SK-N-SH treated with all-trans-retinoic acid at 6 μM for 48 hours (cell line): Measurements from ENCODE around the gene LUZP1.

Experiments
- ATAC-seq: fragments of 200-7000 bp; cut with Tn5 transposase; 3 replicates; pipeline ENCODE4 v1.9.1; 2020; ENCODE audit warnings: mild to moderate bottlenecking, moderate library complexity
- ARNTL ChIP-seq: fragments of 450-650 bp; formaldehyde crosslinking; IDR thresholded peaks from 2 replicates; pipeline ENCODE4 v1.5.0; 2020; ENCODE audit warnings: low read depth, mild to moderate bottlenecking, moderate library complexity, borderline replicate concordance
- BACH2 ChIP-seq: fragments of 250-450 bp; sonication (Bioruptor Pico); IDR thresholded peaks from 2 replicates; pipeline ENCODE4 v1.9.0; 2021; ENCODE audit warnings: mild to moderate bottlenecking, borderline replicate concordance
- CREB5 ChIP-seq: fragments of 250-450 bp; sonication (Bioruptor Pico); IDR thresholded peaks from 2 replicates; pipeline ENCODE4 v1.5.1; 2020; ENCODE audit warnings: low read depth, mild to moderate bottlenecking, moderate library complexity
- CSRNP3 ChIP-seq: fragments of 250-450 bp; sonication (Bioruptor Pico); IDR thresholded peaks from 2 replicates; pipeline ENCODE4 v1.5.1; 2021; ENCODE audit warnings: mild to moderate bottlenecking, moderate library complexity
- ESRRG ChIP-seq: fragments of 250-450 bp; sonication (Bioruptor Pico); IDR thresholded peaks from 2 replicates; pipeline ENCODE4 v1.6.1; 2021; ENCODE audit warnings: mild to moderate bottlenecking
- GLIS3 ChIP-seq: fragments of 250-450 bp; sonication (Bioruptor Pico); IDR thresholded peaks from 2 replicates; pipeline ENCODE4 v1.5.0; 2020; ENCODE audit warnings: mild to moderate bottlenecking, moderate library complexity
- ISL1 ChIP-seq: fragments of 250-450 bp; sonication (Bioruptor Pico); IDR thresholded peaks from 2 replicates; pipeline ENCODE4 v2.1.2; 2022; ENCODE audit warnings: mild to moderate bottlenecking, moderate library complexity
- OSR1 ChIP-seq: fragments of 250-450 bp; sonication (Bioruptor Pico); IDR thresholded peaks from 2 replicates; pipeline ENCODE4 v1.8.0; 2022; ENCODE audit warnings: moderate library complexity, mild to moderate bottlenecking, inconsistent platforms
- PATZ1 ChIP-seq: fragments of 250-450 bp; sonication (Bioruptor Pico); IDR thresholded peaks from 2 replicates; pipeline ENCODE4 v1.8.0; 2020; ENCODE audit warnings: mild to moderate bottlenecking, moderate library complexity, borderline replicate concordance
- POU6F1 ChIP-seq: fragments of 250-450 bp; sonication (Bioruptor Pico); IDR thresholded peaks from 2 replicates; pipeline ENCODE4 v1.8.0; 2021; ENCODE audit warnings: low read depth, mild to moderate bottlenecking, moderate library complexity, borderline replicate concordance
- PPARA ChIP-seq: fragments of 250-450 bp; sonication (Bioruptor Pico); IDR thresholded peaks from 2 replicates; pipeline ENCODE4 v1.5.0; 2020; ENCODE audit warnings: mild to moderate bottlenecking, borderline replicate concordance
- RARB ChIP-seq: fragments of 250-450 bp; sonication (Bioruptor Pico); IDR thresholded peaks from 2 replicates; pipeline ENCODE4 v1.8.0; 2021; ENCODE audit warnings: mild to moderate bottlenecking, moderate library complexity
- SNAI2 ChIP-seq: fragments of 250-450 bp; sonication (Bioruptor Pico); IDR thresholded peaks from 2 replicates; pipeline ENCODE4 v1.5.0; 2020; ENCODE audit warnings: mild to moderate bottlenecking, moderate library complexity
- TCF4 ChIP-seq: fragments of 250-450 bp; sonication (Bioruptor Pico); IDR thresholded peaks from 2 replicates; pipeline ENCODE4 v1.8.0; 2021; ENCODE audit warnings: mild to moderate bottlenecking, moderate library complexity, borderline replicate concordance
- TOX ChIP-seq: fragments of 250-450 bp; sonication (Bioruptor Pico); IDR thresholded peaks from 2 replicates; pipeline ENCODE4 v1.8.0; 2021; ENCODE audit warnings: mild to moderate bottlenecking, moderate library complexity, borderline replicate concordance
- TSHZ2 ChIP-seq: fragments of 250-450 bp; sonication (Bioruptor Pico); IDR thresholded peaks from 2 replicates; pipeline ENCODE4 v1.5.0; 2020; ENCODE audit warnings: mild to moderate bottlenecking, moderate library complexity
- ZC3H10 ChIP-seq: fragments of 250-450 bp; sonication (Bioruptor Pico); IDR thresholded peaks from 2 replicates; pipeline ENCODE4 v1.5.1; 2021; ENCODE audit warnings: mild to moderate bottlenecking, moderate library complexity
- ZFP3 ChIP-seq: fragments of 250-450 bp; sonication (Bioruptor Pico); IDR thresholded peaks from 2 replicates; pipeline ENCODE4 v1.5.0; 2020; ENCODE audit warnings: mild to moderate bottlenecking, moderate library complexity
- ZFP30 ChIP-seq: fragments of 450-650 bp; formaldehyde crosslinking; IDR thresholded peaks from 2 replicates; pipeline ENCODE4 v1.5.0; 2022; ENCODE audit warnings: mild to moderate bottlenecking, moderate library complexity
- ZNF565 ChIP-seq: fragments of 450-650 bp; formaldehyde crosslinking; conservative IDR thresholded peaks from 2 replicates; pipeline ENCODE4 v1.5.0; 2020; ENCODE audit warnings: low read depth, mild to moderate bottlenecking, moderate library complexity
- ZNF70 ChIP-seq: fragments of 450-650 bp; formaldehyde crosslinking; IDR thresholded peaks from 2 replicates; pipeline ENCODE4 v1.5.0; 2020; ENCODE audit warnings: mild to moderate bottlenecking, moderate library complexity
- ZNF8 ChIP-seq: fragments of 450-650 bp; formaldehyde crosslinking; IDR thresholded peaks from 2 replicates; pipeline ENCODE4 v1.5.0; 2020; ENCODE audit warnings: mild to moderate bottlenecking, moderate library complexity

Gene LUZP1

GRCh38 chr1:23069149-23069548 is 99.5 kb downstream of the LUZP1 start (continued):
- TF ChIP-seq ZFP30 (CRISPR knock-in tag), result no peak

- TF ChIP-seq ZNF8, result no peak
- no peak for TF ChIP-seq OSR1 (CRISPR knock-in tag)
- no peak for TF ChIP-seq ZNF565 (CRISPR knock-in tag)
- TF ChIP-seq CREB5 (CRISPR knock-in tag), result no peak
- no peak for TF ChIP-seq TCF4 (CRISPR knock-in tag)
- TF ChIP-seq ZFP30 (CRISPR knock-in tag), result no peak
- no peak for TF ChIP-seq ZFP3 (CRISPR knock-in tag)
- TF ChIP-seq ZNF70 (CRISPR knock-in tag), result no peak
- TF ChIP-seq TSHZ2 (CRISPR knock-in tag), result no peak
- no peak for TF ChIP-seq ISL1
- no peak for TF ChIP-seq POU6F1 (CRISPR knock-in tag)
- no peak for TF ChIP-seq ARNTL (CRISPR knock-in tag)
- TF ChIP-seq BACH2 (CRISPR knock-in tag), result no peak
- no peak for TF ChIP-seq TOX (CRISPR knock-in tag)
- no peak for TF ChIP-seq PATZ1 (CRISPR knock-in tag)
- TF ChIP-seq RARB (CRISPR knock-in tag), result no peak
- ATAC-seq, result no peak
Observed at GRCh38 chr1:23066075-23066474, 102.6 kb downstream of the LUZP1 start.

- TF ChIP-seq OSR1 (CRISPR knock-in tag) (no peak), ZNF70 (CRISPR knock-in tag) (no peak), TOX (CRISPR knock-in tag) (no peak), CSRNP3 (CRISPR knock-in tag) (no peak), SNAI2 (CRISPR knock-in tag) (no peak), RARB (CRISPR knock-in tag) (no peak), TSHZ2 (CRISPR knock-in tag) (no peak), PPARA (no peak), ISL1 (no peak), ZC3H10 (CRISPR knock-in tag) (no peak), ZFP3 (CRISPR knock-in tag) (no peak), TCF4 (CRISPR knock-in tag) (no peak; the same call in 1 of the 2 replicates), ZNF565 (CRISPR knock-in tag) (no peak), GLIS3 (CRISPR knock-in tag) (no peak), ESRRG (CRISPR knock-in tag) (no peak), ARNTL (CRISPR knock-in tag) (no peak), BACH2 (CRISPR knock-in tag) (no peak), ZNF8 (no peak)
Observed at GRCh38 chr1:23065385-23065784, 103.3 kb downstream of the LUZP1 start.

More at GRCh38 chr1:23065385-23065784, 103.3 kb downstream of the LUZP1 start:
- ATAC-seq, result no peak
